ENCODE results near the gene SPRED3.

The SPRED3 gene

DNA sequence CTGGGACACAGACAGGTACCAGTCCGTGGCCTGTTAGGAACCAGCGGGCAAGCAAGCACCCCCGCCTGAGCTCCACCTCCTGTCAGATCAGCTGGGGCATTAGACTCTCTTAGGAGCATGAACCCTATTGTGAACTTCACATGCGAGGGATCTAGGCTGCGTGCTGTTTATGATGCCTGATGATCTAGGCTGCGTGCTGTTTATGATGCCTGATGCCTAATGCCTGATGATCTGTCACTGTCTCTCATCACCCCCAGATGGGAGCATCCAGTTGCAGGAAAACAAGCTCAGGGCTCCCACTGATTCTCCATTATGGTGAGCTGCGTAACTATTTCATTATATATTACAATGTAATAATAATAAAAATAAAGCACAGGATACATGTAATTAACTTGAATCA, 33.9 kb downstream of the SPRED3 start:
- DNase-seq, result no peak

DNA sequence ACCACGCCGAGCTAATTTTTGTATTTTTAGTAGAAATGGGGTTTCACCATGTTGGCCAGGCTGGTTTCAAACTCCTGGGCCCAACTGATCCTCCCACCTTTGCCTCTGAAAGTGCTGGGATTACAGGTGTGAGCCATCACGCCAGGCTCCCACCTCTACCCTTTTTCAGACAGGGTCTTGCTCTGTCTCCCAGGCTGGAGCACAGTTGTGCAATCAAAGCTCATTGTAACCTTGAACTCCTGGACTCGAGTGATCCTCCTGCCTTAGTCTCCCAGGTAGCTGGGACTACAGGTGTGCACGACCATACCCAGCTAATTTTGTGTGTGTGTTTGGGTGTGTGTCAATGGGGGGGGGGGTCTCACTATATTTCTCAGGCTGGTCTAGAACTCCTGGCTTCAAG, 35.8 kb downstream of the SPRED3 start:
- DNase-seq, result no peak

DNA sequence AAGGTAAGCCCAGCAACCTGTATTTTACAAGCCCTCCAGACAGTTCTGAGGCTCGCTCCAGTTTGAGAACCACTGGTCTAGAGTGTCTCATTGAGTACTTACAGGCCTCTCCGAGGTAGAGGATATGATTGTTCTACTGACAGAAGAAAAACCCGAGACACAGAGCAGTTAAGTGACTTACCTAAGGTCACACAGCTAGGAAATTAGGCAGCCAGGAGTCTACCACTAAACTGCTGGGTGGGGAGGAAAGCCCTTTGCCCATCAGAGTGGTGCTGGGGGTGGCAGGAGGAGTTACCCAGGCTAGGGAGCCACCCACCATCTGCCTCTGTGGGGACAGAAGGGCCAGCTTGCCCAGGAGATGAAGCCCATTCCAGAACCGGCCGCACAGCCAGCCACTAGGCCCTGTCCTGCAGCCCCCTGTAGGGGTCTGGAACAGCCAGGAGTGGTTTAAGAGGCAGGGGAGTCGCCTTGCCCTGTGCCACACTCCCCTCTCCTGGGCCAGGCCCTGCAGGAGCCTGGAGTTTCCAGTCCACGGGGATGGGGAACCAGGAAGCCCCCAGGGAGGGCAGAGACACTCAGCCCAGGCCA, 36.8 kb downstream of the SPRED3 start:
- DNase-seq, result no peak

DNA sequence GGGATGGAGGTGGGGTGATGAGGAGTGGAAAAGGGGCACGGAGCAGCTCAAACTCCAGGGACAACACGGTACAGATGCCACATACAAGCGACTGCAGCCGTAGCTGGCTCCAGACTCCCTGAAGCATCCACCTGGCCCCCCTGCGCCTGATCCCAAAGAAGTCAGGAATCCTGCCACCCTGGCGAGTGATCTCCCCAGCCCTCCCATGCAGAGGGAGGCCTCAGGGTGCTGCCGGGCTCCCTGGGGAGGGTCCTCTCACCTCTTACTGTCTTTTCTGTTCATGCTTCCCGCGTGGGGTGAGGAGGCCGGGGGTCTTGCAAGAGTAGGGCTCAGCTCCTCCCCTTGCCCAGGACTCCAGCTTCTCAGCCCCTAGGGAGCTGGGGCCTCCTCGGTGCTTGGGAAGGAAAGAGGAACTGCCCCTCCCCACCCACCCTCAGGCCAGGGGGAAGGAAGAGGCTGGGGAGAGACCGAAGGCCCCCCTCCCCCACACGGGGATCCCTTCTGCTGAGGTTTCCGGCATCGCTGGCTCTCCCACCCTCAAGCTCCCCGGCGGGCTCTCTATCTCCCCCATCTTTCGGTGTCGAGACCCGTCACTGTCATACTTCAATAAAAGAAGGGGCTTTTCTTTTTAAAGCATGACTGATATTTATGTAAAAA, 37.4 kb downstream of the SPRED3 start, which contains the start of gene RASGRP4:
TSS of gene RASGRP4 (minus strand) at position 410 of the 657 bp plus-strand sequence. CDS start at position 282, 128 bp downstream.
- DNase-seq, result peak; percentile 51 to 61

DNA sequence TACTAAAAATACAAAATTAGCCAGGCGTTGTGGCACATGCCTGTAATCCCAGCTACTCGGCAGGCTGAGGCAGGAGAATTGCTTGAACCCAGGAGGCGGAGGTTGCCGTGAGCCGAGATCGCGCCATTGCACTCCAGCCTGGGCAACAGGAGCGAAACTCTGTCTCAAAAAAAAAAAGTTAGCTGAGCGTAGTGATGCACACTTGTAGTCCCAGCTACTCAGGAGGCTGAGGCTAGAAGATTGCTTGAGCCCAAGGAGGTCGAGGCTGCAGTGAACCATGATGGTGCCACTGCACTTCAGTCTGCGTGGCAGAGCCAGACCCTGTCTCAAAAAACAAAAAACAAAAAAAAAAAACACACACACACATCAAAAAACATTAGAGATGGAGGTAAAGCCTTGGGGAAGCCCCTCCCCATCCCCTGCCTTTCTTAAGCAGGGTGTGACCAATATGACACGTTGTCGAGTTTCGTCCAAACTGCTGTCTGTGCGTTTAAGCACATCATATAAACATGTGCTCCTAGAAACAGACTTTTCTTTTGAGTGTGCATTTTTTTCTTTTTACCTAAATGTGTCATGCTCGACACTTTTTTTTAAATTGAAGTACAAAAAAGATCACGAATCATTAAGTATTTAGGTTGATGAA, 38.7 kb downstream of the SPRED3 start:
- peak; percentile 39 to 44 for DNase-seq

DNA sequence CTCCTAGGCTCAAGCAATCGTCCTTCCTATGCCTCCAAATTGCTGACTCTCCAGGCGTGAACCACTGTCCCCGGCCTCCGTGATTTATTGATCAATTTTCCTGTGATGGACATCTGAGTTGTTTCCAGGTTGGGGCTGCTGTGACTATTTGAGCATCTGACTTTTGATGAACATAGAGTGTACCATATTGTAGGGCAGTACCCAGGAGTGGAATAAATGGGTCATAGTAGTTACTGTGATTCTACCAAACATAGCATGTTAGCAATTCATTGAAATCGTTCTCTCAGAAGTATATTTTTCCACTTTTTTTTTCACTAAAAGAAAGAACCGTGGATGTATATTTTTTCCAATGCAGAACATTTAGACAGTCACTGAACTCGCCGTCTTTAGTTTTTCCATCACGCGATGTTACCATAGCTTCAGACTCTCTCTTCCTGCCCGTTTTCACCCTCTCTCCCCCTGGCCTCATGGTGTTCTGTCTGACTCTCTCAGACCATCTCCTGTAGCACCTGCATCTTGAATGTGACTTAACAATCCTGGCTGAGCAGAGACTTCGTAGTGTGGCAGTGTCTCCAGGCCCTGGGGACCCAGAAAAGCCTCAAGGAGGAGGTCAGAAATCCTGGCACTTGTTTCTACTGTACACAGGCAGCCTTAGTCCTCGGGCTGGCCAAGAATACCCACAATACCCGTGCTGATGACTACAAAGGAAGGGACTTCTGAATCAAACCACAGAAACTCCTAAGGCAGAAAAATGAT, 40.7 kb downstream of the SPRED3 start:
- DNase-seq, result no peak

DNA sequence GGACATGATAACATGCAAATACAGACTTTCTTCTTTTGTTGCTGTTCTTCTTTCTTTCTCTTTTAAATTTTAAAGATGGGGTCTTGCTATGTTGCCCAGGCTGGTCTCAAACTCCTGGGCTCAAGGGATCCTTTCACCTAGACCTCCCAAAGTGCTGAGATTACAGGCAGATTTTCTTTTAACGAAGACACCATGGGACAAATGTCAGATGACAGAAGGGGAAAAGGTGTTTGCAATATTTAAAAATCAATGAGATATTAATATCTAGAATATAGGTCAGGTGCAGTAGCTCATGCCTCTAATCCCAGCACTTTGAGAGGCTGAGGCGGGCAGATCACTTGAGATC, 41.3 kb downstream of the SPRED3 start:
- no peak for DNase-seq

DNA sequence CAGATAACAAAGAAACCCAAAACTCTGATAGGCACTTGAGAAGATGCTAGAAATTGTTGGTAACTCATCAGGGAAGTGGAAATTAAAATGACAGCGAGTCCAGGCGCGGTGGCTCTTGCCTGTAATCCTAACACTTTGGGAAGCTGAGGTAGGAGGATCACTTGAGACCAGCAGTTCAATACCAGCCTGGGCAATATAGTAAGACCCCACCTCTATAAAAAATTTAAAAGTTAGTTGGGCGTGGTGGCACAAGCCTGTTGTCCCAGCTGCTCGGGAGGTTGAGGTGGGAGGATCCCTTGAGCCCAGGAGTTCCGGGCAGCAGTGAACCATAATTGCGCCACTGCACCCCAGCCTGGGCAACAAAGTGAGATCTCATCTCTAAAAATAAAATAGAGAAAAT, 42.4 kb downstream of the SPRED3 start:
- DNase-seq, result no peak

DNA sequence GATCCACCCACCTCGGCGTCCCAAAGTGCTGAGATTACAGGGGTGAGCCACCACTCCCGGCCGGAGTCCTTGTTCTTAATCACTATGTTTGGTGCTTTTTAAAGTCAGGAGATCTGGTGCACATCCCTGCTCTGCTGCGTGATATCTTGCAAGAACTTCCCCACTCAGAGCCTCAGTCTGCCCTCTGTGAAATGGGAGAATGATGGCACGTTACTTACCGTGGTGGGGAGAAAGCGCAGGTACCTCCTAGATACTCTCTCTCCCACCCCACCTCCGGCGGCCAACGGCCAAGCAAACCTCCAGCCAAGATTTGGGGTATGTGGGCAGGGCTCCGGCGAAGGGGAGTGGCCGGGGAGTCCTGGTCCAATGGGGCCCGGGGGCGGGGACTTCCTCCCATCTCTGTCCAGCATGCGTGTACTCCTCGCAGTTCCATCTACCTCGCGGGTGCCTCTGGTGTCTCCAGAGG, 44.8 kb downstream of the SPRED3 start, which contains the start of gene RYR1:
TSS of gene RYR1 (plus strand) at position 424 of the 466 bp plus-strand sequence. CDS start 139 bp downstream, outside the sequence.
- DNase-seq, result peak; percentile 40 to 57

DNA sequence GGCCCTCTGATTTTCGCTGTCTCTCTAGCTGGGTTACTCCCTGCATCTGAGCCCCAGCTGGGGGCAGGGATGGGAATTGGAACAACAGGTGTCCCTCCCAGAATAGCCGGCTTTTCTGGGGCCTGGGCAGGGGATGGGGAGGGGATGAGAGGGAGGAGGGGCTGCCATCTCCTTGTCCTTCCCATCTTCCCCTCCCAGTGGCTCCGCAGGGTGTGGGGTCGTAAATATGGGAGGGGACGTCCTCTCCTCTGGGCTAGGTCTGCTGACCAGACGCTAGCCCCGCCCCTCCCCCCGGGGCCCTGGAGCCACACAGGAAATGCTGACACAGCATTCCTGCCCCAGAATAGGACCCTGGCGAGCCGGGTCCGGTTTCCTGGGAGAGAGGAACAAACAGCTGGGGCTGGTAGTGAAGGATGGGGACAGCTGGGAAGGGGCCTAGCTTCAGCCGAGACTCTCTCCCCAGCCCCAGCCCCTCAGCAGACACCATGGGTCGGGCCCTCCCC, 46.1 kb downstream of the SPRED3 start:
- DNase-seq, result no peak

DNA sequence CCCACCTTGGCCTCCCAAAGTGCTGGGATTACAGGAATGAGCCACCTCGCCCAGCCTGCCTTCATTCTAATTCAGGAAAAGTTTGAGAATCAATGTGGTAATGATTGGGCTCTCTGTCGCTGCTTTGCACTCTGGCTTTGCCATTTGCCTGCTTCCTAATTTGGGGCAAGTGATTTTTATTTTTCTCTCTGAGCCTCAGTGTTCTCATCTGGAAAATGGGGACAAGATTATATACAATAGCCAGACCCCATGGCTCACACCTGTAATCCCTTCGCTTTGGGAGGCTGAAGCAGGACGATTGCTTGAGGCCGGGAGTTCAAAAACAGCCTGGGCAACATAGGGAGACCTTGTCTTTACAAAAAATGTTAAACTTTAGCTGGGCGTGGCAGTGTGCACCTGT, 48.8 kb downstream of the SPRED3 start:
- no peak for DNase-seq

DNA sequence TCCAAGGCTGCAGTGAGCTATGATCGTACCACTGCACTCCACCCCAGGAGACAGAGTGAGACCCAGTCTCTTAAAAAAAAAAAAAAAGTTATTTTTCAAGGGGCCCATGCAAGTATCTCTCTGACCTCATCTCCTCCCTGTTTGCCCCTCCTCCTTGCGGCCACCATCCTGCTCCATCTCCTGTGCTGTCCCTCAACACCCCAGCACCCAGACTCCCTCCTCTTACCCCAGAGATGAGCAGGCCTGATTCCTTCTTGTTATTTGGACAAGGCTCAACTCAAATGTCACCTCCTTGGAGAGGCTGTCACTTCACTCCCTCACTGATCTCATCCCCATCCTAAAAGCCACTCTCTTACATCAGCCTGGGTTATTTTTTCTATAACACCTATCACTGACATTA, 49.4 kb downstream of the SPRED3 start:
- DNase-seq, result no peak

DNA sequence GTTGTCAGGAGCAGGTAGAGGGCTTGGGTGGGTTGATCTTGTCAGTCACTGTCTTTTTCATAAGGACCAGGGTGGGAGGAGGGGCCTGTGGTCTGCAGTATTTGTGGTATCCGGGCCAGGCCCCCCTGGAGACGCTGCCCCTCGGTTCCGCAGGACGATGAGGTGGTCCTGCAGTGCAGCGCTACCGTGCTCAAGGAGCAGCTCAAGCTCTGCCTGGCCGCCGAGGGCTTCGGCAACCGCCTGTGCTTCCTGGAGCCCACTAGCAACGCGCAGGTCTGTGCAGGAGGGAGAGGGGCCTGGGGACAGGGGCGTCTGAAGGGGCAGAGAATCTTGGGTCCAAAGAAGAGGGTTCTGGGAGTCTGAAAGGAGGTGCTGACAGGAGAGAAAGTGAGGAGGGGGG, 52.1 kb downstream of the SPRED3 start:
- no peak for DNase-seq

DNA sequence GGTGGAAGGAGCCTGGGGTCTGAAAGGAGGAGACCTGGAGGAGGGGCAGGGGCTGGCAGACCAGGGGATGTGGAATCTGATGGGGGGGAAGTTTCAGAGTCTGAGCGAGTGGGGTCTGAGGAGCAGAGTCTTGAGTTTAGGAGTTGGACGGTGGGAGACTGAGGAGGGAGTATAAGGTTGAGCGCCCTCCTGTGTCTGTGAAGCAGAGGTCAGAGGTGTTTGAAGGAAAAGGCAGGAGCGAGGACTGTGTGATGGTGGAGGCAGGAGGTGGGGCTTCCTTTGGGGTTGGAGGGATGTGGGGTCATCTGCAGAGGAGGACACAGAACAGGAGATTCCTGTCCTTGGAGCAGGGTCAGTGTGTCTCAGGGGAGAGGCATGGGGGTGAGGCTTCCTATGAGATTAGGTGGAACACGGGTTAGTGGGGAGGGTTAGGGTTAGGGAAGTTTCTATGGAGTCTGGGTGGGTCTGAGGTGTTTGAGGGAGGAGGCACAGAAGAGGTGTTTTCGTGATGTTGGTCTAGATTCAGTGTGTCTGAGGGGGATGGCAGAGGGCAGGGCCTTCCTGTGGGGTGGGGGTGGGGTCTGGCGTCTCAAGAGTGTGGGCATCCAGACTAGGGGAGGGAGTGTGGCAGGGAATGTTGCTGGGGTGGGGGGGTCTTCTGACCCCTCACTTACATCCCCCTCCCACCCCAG, 53.3 kb downstream of the SPRED3 start:
- DNase-seq, result no peak

DNA sequence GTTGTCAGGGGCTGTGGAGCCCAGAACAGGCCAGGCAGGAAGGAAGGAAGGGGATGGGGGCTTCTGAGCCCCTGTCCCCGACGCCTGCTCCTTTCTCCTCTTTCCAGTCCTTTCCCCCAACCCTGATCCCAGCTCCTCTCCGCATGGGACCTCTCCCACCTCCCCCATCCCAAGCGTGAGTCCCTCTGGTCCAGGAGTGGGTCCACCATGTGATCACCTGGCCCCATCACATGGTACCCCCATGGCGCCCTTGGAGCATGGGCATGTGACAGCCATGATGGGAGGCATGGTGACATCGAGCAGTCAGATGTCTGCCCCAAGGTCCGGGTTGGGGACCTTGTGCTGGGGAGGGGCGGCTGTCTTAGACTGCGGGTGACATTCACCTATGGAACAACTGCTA, 54.2 kb downstream of the SPRED3 start:
- no peak for DNase-seq

DNA sequence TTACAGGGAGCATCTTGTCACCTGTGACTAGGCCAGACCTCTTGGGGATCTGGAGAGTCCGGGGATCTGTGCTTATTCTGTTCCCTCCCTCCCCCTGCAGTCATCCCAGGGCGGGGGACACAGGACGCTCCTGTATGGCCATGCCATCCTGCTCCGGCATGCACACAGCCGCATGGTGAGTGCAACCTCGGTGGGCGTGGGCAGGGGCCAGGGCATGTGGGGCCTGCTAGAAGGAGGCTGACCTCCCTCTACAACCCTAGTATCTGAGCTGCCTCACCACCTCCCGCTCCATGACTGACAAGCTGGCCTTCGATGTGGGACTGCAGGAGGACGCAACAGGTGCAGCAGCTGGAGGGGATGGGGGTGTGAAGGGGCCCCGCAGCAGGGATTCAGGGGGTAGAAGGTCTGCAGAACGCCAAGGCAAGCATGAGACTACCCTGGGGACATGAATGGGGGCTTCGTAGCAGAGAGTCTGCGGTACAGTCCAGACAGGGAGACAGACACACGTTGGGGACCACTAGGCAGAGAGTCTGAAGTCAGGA, 55.0 kb downstream of the SPRED3 start:
- DNase-seq, result no peak

DNA sequence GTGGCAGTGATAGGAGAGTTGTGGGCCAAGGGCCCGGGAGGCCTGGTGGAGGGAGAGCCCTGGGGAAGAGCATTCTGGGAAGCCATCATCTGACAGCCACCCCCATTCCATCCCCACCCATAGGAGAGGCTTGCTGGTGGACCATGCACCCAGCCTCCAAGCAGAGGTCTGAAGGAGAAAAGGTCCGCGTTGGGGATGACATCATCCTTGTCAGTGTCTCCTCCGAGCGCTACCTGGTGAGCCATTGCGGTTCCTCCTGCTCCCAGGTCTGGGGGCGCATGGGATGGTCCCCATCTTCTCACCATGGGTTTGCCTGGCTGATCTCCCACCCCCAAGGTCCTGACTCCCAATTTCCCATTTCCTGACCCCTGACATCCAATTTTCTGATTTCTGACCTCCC, 55.5 kb downstream of the SPRED3 start:
- no peak for DNase-seq

DNA sequence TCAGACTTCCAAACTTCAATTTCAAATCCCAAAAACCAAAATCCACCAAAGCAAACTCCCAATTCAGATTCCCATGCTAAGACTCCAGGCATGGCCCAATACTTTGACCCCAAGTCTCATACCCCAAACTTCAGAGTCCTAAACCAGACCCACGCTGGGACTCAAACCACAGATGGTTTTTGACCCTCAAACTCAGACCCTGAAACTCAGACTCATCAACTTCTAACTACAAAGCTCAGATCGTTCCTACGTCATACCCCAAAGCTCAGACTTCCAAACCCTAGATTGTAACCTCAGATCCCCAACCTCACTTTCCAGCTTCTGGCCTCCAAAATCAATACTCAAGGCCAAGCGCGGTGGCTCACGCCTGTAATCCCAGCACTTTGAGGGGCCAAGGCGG, 56.9 kb downstream of the SPRED3 start:
- DNase-seq, result no peak

DNA sequence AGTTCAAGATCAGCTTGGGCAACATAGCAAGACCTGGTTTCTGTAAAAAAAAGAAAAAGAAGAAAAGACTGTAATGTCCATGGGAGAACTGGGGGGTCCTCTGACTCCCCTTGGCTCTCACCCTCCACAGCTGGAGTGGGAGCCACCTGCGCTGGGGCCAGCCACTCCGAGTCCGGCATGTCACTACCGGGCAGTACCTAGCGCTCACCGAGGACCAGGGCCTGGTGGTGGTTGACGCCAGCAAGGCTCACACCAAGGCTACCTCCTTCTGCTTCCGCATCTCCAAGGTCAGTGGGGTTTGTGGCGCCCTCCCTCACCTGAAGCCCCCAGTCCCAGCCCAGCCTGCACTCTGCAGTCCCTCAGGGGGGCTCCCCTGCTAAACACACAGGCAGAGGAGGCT, 59.7 kb downstream of the SPRED3 start:
- no peak for DNase-seq
